ENCODE measurements around the gene CRKL.
A peak's percentile ranks its signal among the peaks of the same experiment; 100 is the strongest.

The CRKL gene

DNA sequence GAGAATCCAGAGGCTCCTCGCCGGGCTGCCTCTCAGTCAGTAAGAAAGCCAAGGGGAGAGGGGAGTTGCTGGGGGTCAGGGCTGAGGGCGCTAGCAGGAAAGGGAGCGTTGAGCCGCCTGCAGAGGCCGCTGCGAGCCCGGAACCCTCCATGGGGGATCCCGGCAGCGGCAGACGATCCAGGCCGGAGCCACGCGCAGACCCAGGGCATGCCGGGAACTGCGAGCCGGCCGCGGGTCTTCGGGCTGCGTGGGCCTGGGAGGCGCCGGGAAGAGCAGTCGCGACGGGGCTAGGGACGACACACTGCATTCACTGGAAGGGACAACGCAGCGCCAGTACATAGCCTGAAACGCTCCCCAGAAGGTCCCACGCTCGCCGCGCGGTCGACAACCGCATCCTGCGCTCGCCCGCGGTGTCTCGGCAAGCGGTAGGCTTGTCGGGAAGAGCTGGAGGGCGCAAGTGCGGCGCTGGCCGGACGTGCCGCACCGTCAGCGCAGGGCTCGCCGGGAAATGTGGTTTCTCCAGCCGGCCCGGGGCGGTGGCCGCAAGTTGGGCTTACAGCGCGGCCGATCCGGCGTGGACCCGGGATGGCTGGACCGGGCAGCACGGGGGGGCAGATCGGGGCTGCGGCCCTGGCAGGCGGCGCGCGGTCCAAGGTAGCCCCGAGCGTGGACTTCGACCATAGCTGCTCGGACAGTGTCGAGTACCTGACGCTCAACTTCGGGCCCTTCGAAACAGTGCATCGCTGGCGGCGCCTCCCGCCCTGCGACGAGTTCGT is 64.8 kb downstream of the CRKL start, which contains the start of gene LZTR1 (continued):
- TF ChIP-seq GFI1B (tag by site-specific recombination; IDR thresholded peaks at IDR 0.05) = no peak
- TF ChIP-seq REPIN1 (tag by site-specific recombination; IDR thresholded peaks at IDR 0.05; ENCODE audit: low read depth) = 0 out of 2 replicates have a peak, but pooled peaks have one; percentile 73
- no peak for TF ChIP-seq ZNF658 (tag by site-specific recombination; IDR thresholded peaks at IDR 0.05)
- TF ChIP-seq ZFP41 (tag by site-specific recombination; IDR thresholded peaks at IDR 0.05; ENCODE audit: borderline replicate concordance) = no peak
- TF ChIP-seq, protein P1, sequence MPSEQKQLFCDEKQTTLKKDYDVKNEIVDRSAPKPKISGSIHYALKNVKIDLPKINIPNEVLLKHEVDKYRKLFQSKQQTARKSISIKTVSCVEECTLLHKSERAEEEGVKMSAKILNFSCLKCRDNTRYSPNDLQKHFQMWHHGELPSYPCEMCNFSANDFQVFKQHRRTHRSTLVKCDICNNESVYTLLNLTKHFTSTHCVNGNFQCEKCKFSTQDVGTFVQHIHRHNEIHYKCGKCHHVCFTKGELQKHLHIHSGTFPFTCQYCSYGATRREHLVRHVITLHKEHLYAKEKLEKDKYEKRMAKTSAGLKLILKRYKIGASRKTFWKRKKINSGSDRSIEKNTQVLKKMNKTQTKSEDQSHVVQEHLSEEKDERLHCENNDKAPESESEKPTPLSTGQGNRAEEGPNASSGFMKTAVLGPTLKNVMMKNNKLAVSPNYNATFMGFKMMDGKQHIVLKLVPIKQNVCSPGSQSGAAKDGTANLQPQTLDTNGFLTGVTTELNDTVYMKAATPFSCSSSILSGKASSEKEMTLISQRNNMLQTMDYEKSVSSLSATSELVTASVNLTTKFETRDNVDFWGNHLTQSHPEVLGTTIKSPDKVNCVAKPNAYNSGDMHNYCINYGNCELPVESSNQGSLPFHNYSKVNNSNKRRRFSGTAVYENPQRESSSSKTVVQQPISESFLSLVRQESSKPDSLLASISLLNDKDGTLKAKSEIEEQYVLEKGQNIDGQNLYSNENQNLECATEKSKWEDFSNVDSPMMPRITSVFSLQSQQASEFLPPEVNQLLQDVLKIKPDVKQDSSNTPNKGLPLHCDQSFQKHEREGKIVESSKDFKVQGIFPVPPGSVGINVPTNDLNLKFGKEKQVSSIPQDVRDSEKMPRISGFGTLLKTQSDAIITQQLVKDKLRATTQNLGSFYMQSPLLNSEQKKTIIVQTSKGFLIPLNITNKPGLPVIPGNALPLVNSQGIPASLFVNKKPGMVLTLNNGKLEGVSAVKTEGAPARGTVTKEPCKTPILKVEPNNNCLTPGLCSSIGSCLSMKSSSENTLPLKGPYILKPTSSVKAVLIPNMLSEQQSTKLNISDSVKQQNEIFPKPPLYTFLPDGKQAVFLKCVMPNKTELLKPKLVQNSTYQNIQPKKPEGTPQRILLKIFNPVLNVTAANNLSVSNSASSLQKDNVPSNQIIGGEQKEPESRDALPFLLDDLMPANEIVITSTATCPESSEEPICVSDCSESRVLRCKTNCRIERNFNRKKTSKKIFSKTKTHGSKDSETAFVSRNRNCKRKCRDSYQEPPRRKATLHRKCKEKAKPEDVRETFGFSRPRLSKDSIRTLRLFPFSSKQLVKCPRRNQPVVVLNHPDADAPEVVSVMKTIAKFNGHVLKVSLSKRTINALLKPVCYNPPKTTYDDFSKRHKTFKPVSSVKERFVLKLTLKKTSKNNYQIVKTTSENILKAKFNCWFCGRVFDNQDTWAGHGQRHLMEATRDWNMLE (tag by site-specific recombination; conservative IDR thresholded peaks at IDR 0.05; ENCODE audit: low read depth) = peak; percentile 51; the same call in 1 of the 2 replicates
- TF ChIP-seq ZBTB48 (tag by site-specific recombination; IDR thresholded peaks at IDR 0.05) = peak; percentile 88
- TF ChIP-seq ZNF121 (tag by site-specific recombination; IDR thresholded peaks at IDR 0.05) = peak; percentile 63; the same call in 1 of the 2 replicates
- TF ChIP-seq, protein P2, sequence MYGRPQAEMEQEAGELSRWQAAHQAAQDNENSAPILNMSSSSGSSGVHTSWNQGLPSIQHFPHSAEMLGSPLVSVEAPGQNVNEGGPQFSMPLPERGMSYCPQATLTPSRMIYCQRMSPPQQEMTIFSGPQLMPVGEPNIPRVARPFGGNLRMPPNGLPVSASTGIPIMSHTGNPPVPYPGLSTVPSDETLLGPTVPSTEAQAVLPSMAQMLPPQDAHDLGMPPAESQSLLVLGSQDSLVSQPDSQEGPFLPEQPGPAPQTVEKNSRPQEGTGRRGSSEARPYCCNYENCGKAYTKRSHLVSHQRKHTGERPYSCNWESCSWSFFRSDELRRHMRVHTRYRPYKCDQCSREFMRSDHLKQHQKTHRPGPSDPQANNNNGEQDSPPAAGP (tag by site-specific recombination; IDR thresholded peaks at IDR 0.05) = peak; percentile 90
- TF ChIP-seq, protein P3, sequence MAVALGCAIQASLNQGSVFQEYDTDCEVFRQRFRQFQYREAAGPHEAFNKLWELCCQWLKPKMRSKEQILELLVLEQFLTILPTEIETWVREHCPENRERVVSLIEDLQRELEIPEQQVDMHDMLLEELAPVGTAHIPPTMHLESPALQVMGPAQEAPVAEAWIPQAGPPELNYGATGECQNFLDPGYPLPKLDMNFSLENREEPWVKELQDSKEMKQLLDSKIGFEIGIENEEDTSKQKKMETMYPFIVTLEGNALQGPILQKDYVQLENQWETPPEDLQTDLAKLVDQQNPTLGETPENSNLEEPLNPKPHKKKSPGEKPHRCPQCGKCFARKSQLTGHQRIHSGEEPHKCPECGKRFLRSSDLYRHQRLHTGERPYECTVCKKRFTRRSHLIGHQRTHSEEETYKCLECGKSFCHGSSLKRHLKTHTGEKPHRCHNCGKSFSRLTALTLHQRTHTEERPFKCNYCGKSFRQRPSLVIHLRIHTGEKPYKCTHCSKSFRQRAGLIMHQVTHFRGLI (tag by site-specific recombination; IDR thresholded peaks at IDR 0.05) = peak; percentile 91
- TF ChIP-seq ZBTB8A (tag by site-specific recombination; IDR thresholded peaks at IDR 0.05) = peak; percentile 65
- TF ChIP-seq ZNF426 (tag by site-specific recombination; IDR thresholded peaks at IDR 0.05) = no peak
- TF ChIP-seq GLI4 (tag by site-specific recombination; IDR thresholded peaks at IDR 0.05) = 0 out of 2 replicates have a peak, but pooled peaks have one; percentile 35
- no peak for TF ChIP-seq HOXC10 (CRISPR knock-in tag; IDR thresholded peaks at IDR 0.05)
- TF ChIP-seq EGR2 (tag by site-specific recombination; IDR thresholded peaks at IDR 0.05; ENCODE audit: low read depth) = peak; percentile 60
- no peak for TF ChIP-seq ZNF138 (tag by site-specific recombination; IDR thresholded peaks at IDR 0.05; ENCODE audit: borderline replicate concordance)
- peak; percentile 86; the same call in 1 of the 2 replicates for TF ChIP-seq KLF8 (tag by site-specific recombination; IDR thresholded peaks at IDR 0.05)
- peak; percentile 36; the same call in 1 of the 2 replicates for TF ChIP-seq FEZF1 (tag by site-specific recombination; IDR thresholded peaks at IDR 0.05)
- peak; percentile 53 for TF ChIP-seq BCL11B (tag by site-specific recombination; IDR thresholded peaks at IDR 0.05; ENCODE audit: low read depth)
- TF ChIP-seq ZNF549 (tag by site-specific recombination; IDR thresholded peaks at IDR 0.05) = no peak
- peak; percentile 88 for TF ChIP-seq GLIS1 (tag by site-specific recombination; IDR thresholded peaks at IDR 0.05)
- TF ChIP-seq ZNF621 (tag by site-specific recombination; IDR thresholded peaks at IDR 0.05) = no peak
- peak; percentile 94 for TF ChIP-seq ZNF324 (tag by site-specific recombination; IDR thresholded peaks at IDR 0.05)
- TF ChIP-seq ZNF660 (tag by site-specific recombination; IDR thresholded peaks at IDR 0.05) = peak; percentile 57; the same call in 1 of the 2 replicates
- TF ChIP-seq ZNF16 (tag by site-specific recombination; IDR thresholded peaks at IDR 0.05; ENCODE audit: low read depth) = no peak
- TF ChIP-seq, protein P4, sequence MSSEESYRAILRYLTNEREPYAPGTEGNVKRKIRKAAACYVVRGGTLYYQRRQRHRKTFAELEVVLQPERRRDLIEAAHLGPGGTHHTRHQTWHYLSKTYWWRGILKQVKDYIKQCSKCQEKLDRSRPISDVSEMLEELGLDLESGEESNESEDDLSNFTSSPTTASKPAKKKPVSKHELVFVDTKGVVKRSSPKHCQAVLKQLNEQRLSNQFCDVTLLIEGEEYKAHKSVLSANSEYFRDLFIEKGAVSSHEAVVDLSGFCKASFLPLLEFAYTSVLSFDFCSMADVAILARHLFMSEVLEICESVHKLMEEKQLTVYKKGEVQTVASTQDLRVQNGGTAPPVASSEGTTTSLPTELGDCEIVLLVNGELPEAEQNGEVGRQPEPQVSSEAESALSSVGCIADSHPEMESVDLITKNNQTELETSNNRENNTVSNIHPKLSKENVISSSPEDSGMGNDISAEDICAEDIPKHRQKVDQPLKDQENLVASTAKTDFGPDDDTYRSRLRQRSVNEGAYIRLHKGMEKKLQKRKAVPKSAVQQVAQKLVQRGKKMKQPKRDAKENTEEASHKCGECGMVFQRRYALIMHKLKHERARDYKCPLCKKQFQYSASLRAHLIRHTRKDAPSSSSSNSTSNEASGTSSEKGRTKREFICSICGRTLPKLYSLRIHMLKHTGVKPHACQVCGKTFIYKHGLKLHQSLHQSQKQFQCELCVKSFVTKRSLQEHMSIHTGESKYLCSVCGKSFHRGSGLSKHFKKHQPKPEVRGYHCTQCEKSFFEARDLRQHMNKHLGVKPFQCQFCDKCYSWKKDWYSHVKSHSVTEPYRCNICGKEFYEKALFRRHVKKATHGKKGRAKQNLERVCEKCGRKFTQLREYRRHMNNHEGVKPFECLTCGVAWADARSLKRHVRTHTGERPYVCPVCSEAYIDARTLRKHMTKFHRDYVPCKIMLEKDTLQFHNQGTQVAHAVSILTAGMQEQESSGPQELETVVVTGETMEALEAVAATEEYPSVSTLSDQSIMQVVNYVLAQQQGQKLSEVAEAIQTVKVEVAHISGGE (tag by site-specific recombination; conservative IDR thresholded peaks at IDR 0.05; ENCODE audit: low read depth) = peak; percentile 77
- TF ChIP-seq, protein P5, sequence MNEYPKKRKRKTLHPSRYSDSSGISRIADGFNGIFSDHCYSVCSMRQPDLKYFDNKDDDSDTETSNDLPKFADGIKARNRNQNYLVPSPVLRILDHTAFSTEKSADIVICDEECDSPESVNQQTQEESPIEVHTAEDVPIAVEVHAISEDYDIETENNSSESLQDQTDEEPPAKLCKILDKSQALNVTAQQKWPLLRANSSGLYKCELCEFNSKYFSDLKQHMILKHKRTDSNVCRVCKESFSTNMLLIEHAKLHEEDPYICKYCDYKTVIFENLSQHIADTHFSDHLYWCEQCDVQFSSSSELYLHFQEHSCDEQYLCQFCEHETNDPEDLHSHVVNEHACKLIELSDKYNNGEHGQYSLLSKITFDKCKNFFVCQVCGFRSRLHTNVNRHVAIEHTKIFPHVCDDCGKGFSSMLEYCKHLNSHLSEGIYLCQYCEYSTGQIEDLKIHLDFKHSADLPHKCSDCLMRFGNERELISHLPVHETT (tag by site-specific recombination; IDR thresholded peaks at IDR 0.05) = peak; percentile 89
- no peak for TF ChIP-seq ZNF19 (tag by site-specific recombination; IDR thresholded peaks at IDR 0.05; ENCODE audit: low read depth)
- no peak for TF ChIP-seq ZNF248 (tag by site-specific recombination; IDR thresholded peaks at IDR 0.05)

All from HEK293 (cell line).